GM19438 (cell line): Measurements from ENCODE around the gene SOBP.

ENCODE experiments used
- ATAC-seq: cut with Tn5 transposase; IDR thresholded peaks from one replicate; pipeline ENCODE4 v1.9.1; 2021; ENCODE audit warnings: low read depth; ENCODE audit not compliant: unreplicated experiment

The SOBP gene

GRCh38 chr6:107654764-107655163, 164.8 kb downstream of the SOBP start:
- ATAC-seq: no peak

- no peak for ATAC-seq
Measured at GRCh38 chr6:107655245-107655644, 165.3 kb downstream of the SOBP start.

GRCh38 chr6:107655864-107656263, 165.9 kb downstream of the SOBP start:
- ATAC-seq: no peak

- no peak for ATAC-seq
Measured at GRCh38 chr6:107656401-107656800, 166.5 kb downstream of the SOBP start.

- ATAC-seq: no peak
Measured at GRCh38 chr6:107656883-107657282, 167.0 kb downstream of the SOBP start.

GRCh38 chr6:107657373-107657754, 167.4 kb downstream of the SOBP start:
- ATAC-seq: no peak

DNA sequence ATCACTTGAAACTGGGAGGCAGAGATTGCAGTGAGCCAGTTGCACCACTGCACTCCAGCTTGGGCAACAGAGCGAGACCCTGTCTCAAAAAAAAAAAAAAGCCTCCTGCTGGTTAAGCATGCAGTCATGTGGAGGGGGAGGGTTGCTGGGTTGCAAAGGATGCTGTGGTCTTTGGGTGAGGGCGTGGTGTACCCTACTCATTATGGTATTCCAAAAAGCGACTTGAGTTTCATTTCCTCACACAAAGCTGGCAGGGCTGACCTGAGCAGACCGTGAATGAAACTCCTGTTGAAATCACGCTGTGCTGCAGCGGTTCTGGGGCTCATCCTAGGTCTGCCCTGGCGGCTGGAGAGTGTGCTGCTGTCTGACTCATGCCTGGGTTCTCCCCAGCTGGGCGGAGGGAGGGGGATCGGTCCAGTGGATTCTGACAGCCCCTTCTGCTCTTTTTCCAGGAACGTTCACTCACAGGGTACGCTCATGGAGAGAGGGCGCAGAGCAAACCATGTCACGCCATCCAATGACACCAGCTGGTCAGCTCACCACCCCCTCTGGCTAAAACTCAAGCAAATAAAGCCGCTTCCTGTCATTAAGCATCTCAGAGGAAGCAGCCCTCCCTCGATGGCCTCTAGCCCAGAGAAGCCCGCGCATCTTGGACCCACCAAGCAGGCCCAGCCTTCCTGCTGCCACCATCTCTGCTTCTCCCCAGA, 168.0 kb downstream of the SOBP start:
- ATAC-seq: peak; percentile 92

GRCh38 chr6:107658920-107659865, 169.3 kb downstream of the SOBP start:
- ATAC-seq: no peak

- ATAC-seq: no peak
Measured at GRCh38 chr6:107660839-107661238, 170.9 kb downstream of the SOBP start.

- ATAC-seq: no peak
Measured at GRCh38 chr6:107661291-107661690, 171.4 kb downstream of the SOBP start.

DNA sequence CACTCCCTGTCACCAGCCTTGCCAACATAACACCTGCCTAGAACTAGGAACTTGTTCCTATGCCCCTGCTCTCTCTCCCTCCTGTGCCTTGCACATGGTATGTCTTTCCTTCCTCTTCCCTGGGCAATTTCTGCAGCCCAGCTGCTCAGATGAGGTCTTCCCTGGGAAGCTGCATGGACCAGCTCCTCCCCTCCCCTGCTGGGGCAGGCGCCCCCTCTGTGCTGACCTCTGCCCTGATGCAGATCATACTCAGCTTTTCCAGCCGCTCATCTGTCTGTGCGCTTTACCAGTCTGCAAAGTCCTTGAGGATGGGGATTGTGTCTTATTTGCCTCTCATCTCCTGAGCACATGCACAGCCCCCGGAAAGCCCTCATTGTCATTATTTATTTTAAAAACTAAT, 172.4 kb downstream of the SOBP start:
- no peak for ATAC-seq

- no peak for ATAC-seq
Measured at GRCh38 chr6:107663308-107663707, 173.4 kb downstream of the SOBP start.

- no peak for ATAC-seq
Measured at GRCh38 chr6:107665382-107665781, 175.5 kb downstream of the SOBP start.

DNA sequence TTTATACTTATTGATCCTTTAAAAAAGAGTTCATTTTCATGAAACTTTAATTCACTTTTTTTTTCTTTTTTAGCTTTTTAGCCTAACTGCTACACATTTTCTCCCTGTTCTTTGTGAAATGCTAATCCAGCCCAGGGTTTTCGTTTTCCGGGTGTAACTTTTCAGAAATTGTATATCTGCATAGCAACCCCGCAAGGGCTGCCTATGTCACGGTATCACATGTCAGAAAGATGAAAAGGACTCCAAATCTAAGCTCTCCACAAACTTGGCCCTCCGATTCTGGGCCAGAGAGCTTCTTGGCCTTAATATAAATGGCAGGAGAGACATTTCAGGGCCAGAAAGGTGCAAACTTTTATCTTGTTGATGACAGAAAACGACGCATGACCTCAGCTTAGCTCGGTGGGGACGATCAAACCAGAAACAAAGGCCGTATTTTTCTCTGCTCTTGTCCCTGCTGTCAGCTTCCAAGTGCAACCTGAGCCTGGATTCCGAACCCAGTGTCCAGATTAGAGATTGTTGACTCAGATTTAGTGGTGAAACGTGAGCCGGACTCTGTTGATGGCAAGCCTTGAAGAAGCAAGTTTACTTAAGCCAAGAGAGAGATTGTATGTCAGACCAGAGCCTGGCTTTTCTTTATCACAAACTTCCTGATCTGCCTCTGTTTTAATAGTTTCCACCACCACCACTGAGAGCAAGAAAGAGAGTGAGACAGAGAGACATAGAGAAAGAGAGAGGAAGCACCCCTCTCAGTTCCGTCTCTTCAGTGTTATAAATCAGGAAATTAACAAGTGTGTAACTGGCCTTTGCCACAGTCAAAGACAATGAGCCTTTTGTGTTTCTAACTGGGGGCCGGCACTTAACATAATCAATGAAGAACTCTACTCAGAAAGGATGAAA, 176.4 kb downstream of the SOBP start:
- no peak for ATAC-seq

- no peak for ATAC-seq
Measured at GRCh38 chr6:107666981-107667601, 177.2 kb downstream of the SOBP start.

- ATAC-seq: no peak
Measured at GRCh38 chr6:107667790-107668189, 177.9 kb downstream of the SOBP start.

DNA sequence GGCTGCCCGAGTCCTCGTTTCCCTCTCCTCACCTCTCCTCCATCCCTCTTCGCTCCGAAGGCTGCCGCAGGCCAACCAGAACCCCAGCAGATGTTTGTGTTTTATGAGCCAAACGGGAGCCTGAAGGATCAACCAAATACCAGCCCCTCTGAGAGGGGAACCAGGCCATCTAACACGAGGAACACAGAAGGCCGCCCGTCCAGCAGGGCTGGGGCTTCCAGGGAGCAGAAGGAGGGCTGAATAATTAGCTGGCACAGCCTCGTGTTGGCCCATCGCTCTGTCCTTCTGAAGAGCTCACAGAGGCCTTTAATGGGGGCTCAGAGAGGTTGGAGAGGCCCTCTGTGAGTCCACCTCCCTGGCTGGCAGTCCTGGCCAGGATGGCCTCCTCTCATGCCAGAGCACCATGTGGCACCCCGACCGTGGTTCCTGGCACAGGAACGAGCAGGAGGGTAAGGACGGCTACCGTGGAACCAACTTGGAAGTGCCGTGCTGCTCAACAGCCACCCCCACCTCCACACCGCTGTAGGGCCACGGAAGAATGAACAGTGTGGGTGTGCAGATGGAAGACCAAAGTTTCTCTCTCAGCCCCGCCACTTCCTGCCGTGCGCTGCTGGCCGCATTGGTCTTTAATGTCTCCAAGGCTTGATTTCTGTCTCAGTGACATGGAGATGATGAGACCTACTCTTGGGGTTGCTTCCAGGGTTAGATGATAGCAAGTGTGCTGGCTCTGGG, 179.0 kb downstream of the SOBP start:
- peak; percentile 85 for ATAC-seq

DNA sequence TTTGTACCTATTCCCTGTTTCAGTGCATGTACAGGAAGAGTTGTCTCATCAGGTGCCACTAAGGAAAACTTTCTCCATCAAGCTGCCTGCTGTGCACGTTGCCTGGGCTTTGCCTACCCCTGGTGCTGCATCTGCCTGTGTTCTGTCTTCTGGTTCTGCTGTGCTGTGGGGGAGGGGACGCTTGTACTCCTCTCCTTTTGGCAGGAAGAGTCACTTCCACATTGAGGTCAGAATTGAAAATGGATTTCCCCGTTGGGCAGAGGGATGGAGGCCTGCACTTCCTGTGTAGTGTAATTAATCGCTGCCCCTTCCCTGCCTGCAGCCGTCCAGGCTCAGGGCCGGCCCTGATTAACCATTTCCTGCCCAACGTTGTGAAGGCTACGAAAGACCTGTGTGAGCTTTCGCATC, 180.9 kb downstream of the SOBP start:
- peak; percentile 48 for ATAC-seq

DNA sequence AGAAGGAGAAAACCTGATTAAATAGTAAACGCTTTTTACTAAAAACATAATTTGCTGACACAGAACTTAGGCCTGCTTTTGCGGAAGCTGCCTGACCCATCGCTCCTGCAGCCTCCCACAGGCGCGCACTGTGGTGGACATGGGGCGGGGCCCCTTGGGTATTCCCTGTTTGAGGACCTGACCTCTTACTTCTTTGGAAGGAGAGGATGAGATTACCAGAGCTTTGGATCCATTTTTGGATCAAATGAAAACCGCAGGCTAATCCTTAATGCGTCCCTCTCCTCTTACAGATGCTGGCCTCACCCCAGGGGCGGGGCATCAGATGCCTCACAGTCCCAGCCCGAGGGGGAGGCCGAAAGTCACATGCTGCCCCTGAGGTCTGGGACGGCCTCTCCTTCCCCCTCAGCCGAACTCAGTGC, 183.2 kb downstream of the SOBP start:
- ATAC-seq: no peak
